ENCODE results near the gene TMEM72.

GRCh38 chr10:44929356-44930255 is 18.5 kb downstream of the TMEM72 start:
- TF ChIP-seq POLR2AphosphoS5 (IDR thresholded peaks at IDR 0.05; ENCODE audit: low read depth), result no peak
- TF ChIP-seq CTCF (conservative IDR thresholded peaks at IDR 0.05; ENCODE audit: low read depth in 2 of 2), result no peak
- TF ChIP-seq, protein P1, sequence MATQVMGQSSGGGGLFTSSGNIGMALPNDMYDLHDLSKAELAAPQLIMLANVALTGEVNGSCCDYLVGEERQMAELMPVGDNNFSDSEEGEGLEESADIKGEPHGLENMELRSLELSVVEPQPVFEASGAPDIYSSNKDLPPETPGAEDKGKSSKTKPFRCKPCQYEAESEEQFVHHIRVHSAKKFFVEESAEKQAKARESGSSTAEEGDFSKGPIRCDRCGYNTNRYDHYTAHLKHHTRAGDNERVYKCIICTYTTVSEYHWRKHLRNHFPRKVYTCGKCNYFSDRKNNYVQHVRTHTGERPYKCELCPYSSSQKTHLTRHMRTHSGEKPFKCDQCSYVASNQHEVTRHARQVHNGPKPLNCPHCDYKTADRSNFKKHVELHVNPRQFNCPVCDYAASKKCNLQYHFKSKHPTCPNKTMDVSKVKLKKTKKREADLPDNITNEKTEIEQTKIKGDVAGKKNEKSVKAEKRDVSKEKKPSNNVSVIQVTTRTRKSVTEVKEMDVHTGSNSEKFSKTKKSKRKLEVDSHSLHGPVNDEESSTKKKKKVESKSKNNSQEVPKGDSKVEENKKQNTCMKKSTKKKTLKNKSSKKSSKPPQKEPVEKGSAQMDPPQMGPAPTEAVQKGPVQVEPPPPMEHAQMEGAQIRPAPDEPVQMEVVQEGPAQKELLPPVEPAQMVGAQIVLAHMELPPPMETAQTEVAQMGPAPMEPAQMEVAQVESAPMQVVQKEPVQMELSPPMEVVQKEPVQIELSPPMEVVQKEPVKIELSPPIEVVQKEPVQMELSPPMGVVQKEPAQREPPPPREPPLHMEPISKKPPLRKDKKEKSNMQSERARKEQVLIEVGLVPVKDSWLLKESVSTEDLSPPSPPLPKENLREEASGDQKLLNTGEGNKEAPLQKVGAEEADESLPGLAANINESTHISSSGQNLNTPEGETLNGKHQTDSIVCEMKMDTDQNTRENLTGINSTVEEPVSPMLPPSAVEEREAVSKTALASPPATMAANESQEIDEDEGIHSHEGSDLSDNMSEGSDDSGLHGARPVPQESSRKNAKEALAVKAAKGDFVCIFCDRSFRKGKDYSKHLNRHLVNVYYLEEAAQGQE (IDR thresholded peaks at IDR 0.05; ENCODE audit: unreplicated experiment), result no peak
- no peak for TF ChIP-seq STAT1 (IDR thresholded peaks at IDR 0.05; ENCODE audit: unreplicated experiment)
- no peak for TF ChIP-seq EZH2 (IDR thresholded peaks at IDR 0.05; ENCODE audit: low read depth, unreplicated experiment)
- no peak for TF ChIP-seq ZNF114 (CRISPR knock-in tag; IDR thresholded peaks at IDR 0.05)
- no peak for TF ChIP-seq EZH2phosphoT487 (IDR thresholded peaks at IDR 0.05; ENCODE audit: unreplicated experiment)
- no peak for TF ChIP-seq CREB1 (CRISPR knock-in tag; IDR thresholded peaks at IDR 0.05; ENCODE audit: low read depth)
- no peak for TF ChIP-seq ZNF331 (CRISPR knock-in tag; IDR thresholded peaks at IDR 0.05; ENCODE audit: low read depth)

Data from GM23338 (cell line).